COLO668 (cell line): ENCODE results near the gene PLEKHA5.
"Not testable (repeated sequence)": the region's sequence is repeated elsewhere in the genome, so short reads cannot be mapped to it uniquely, and the experiment has no call there.

Experiments
- DNase-seq: peaks from one replicate; lab custom pipeline; 2025; ENCODE audit not compliant: unreplicated experiment; lab: John Stamatoyannopoulos, UW

Gene PLEKHA5

GRCh38 chr12:19261773-19262172, 132.2 kb downstream of the PLEKHA5 start:
- DNase-seq, result no peak

- no peak for DNase-seq
These were observed 134.1 kb downstream of the PLEKHA5 start for GRCh38 chr12:19263672-19264071.

- peak; percentile 42 for DNase-seq
These were observed 144.2 kb downstream of the PLEKHA5 start for GRCh38 chr12:19273482-19274330.

- DNase-seq, result no peak
These were observed 147.2 kb downstream of the PLEKHA5 start for GRCh38 chr12:19276767-19277166.

- DNase-seq, result no peak
These were observed 148.2 kb downstream of the PLEKHA5 start for GRCh38 chr12:19277711-19278110.

- DNase-seq, result no peak
These were observed 148.9 kb downstream of the PLEKHA5 start for GRCh38 chr12:19278407-19278806.

- no peak for DNase-seq
These were observed 152.7 kb downstream of the PLEKHA5 start for GRCh38 chr12:19282133-19282699.

GRCh38 chr12:19284658-19285057, 155.1 kb downstream of the PLEKHA5 start:
- no peak for DNase-seq

- DNase-seq, result no peak
These were observed 156.4 kb downstream of the PLEKHA5 start for GRCh38 chr12:19285793-19286448.

- DNase-seq, result no peak
These were observed 157.8 kb downstream of the PLEKHA5 start for GRCh38 chr12:19287302-19287701.

- no peak for DNase-seq
These were observed 158.6 kb downstream of the PLEKHA5 start for GRCh38 chr12:19288161-19288560.

- no peak for DNase-seq
These were observed 159.2 kb downstream of the PLEKHA5 start for GRCh38 chr12:19288603-19289244.

- DNase-seq, result no peak
These were observed 169.5 kb downstream of the PLEKHA5 start for GRCh38 chr12:19298836-19299605.

- DNase-seq, result no peak
These were observed 170.2 kb downstream of the PLEKHA5 start for GRCh38 chr12:19299765-19300164.

GRCh38 chr12:19301223-19301622, 171.7 kb downstream of the PLEKHA5 start:
- no peak for DNase-seq

- DNase-seq, result no peak
These were observed 172.2 kb downstream of the PLEKHA5 start for GRCh38 chr12:19301688-19302087.

- DNase-seq, result no peak
These were observed 172.6 kb downstream of the PLEKHA5 start for GRCh38 chr12:19302100-19302640.

GRCh38 chr12:19303496-19303895, 174.0 kb downstream of the PLEKHA5 start:
- DNase-seq, result no peak

GRCh38 chr12:19304149-19304750, 174.7 kb downstream of the PLEKHA5 start:
- DNase-seq, result no peak

GRCh38 chr12:19305621-19306020, 176.1 kb downstream of the PLEKHA5 start:
- DNase-seq, result not testable (repeated sequence)
